Liver (tissue), 9 donors: Measurements from ENCODE around the gene ZNF606. TPM values are rescaled to one million over a fixed set of nuclear protein-coding genes. Genes with fewer than 3 reads are reported as not detected.

Source experiments
- DNase-seq: peaks from one replicate; pipeline ENCODE4 v3.0.0-alpha.2; 2017; ENCODE audit warnings: low spot score
- H3K27ac ChIP-seq, 2 donors: one replicate each; pipeline ENCODE4 v1.7.0; 2013; ENCODE audit warnings: inconsistent platforms in 2 of 2, low read length in 2 of 2, control low read depth in 1 of 2, low read depth in 1 of 2, mild to moderate bottlenecking in 1 of 2
- H3K27me3 ChIP-seq, 4 donors: one replicate each; pipeline versions ENCODE4 v1.6.1 to v1.7.0; 2013; ENCODE audit warnings: low read length in 3 of 4, inconsistent platforms in 1 of 4, mild to moderate bottlenecking in 1 of 4, moderate library complexity in 1 of 4; ENCODE audit not compliant: control insufficient read depth in 4 of 4, insufficient read depth in 4 of 4
- H3K36me3 ChIP-seq, 4 donors: one replicate each; pipeline versions ENCODE4 v1.6.1 to v1.7.0; 2013; ENCODE audit warnings: low read length in 3 of 4, mild to moderate bottlenecking in 3 of 4, low read depth in 1 of 4, moderate library complexity in 1 of 4; ENCODE audit not compliant: control insufficient read depth in 4 of 4, insufficient read depth in 3 of 4
- H3K4me1 ChIP-seq, 4 donors: one replicate each; pipeline versions ENCODE4 v1.6.1 to v1.7.0; 2013; ENCODE audit warnings: low read length in 3 of 4, mild to moderate bottlenecking in 3 of 4, moderate library complexity in 1 of 4; ENCODE audit not compliant: control insufficient read depth in 4 of 4, insufficient read depth in 4 of 4
- H3K4me3 ChIP-seq, 3 donors: one replicate each; pipeline versions ENCODE4 v1.6.1 to v1.7.0; 2013; ENCODE audit warnings: low read length in 3 of 3, control low read depth in 1 of 3, low read depth in 1 of 3, mild to moderate bottlenecking in 1 of 3
- H3K9ac ChIP-seq, 2 donors: one replicate each; pipeline ENCODE4 v1.7.0; 2013; ENCODE audit warnings: low read length in 2 of 2, mild to moderate bottlenecking in 2 of 2, moderate library complexity in 2 of 2, control low read depth in 1 of 2, low read depth in 1 of 2
- H3K9me3 ChIP-seq, 4 donors: one replicate each; pipeline versions ENCODE4 v1.6.1 to v1.7.0; 2013; ENCODE audit warnings: low read length in 3 of 4; ENCODE audit not compliant: control insufficient read depth in 4 of 4
- CTCF ChIP-seq: fragments of 150-350 bp; IDR thresholded peaks from 2 replicates; pipeline ENCODE4 v1.5.1; 2017; ENCODE audit warnings: improper control_type of control experiment, low read depth, low read length; ENCODE audit not compliant: missing input control
- EGR1 ChIP-seq, 2 donors: IDR thresholded peaks; 2 replicates each; pipeline ENCODE4 v1.6.1; 2016 to 2018; ENCODE audit warnings: antibody characterized with exemption in 2 of 2, low read depth in 2 of 2
- FOXA1 ChIP-seq: IDR thresholded peaks from 2 replicates; pipeline ENCODE4 v1.6.1; 2016; ENCODE audit warnings: antibody characterized with exemption
- HNF4G ChIP-seq: IDR thresholded peaks from 2 replicates; pipeline ENCODE4 v1.6.1; 2016; ENCODE audit warnings: antibody characterized with exemption
- JUND ChIP-seq, 2 donors: IDR thresholded peaks; 2 replicates each; pipeline ENCODE4 v1.6.1; 2016; ENCODE audit warnings: antibody characterized with exemption in 2 of 2
- MAX ChIP-seq: IDR thresholded peaks from 2 replicates; pipeline ENCODE4 v1.6.1; 2016; ENCODE audit warnings: antibody characterized with exemption
- NR2F2 ChIP-seq: IDR thresholded peaks from 2 replicates; pipeline ENCODE4 v1.6.1; 2016; ENCODE audit warnings: antibody characterized with exemption
- RAD21 ChIP-seq, 2 donors: IDR thresholded peaks; 2 replicates each; pipeline ENCODE4 v1.6.1; 2016; ENCODE audit warnings: antibody characterized with exemption in 2 of 2, mild to moderate bottlenecking in 2 of 2
- REST ChIP-seq: IDR thresholded peaks from 2 replicates; pipeline ENCODE4 v1.6.1; 2016; ENCODE audit warnings: antibody characterized with exemption, mild to moderate bottlenecking
- RXRA ChIP-seq, 2 donors: IDR thresholded peaks; 2 replicates each; pipeline ENCODE4 v1.6.1; 2017 to 2018; ENCODE audit warnings: antibody characterized with exemption in 2 of 2, mild to moderate bottlenecking in 1 of 2
- SP1 ChIP-seq: IDR thresholded peaks from 2 replicates; pipeline ENCODE4 v1.6.1; 2018; ENCODE audit warnings: antibody characterized with exemption, mild to moderate bottlenecking
- TAF1 ChIP-seq: conservative IDR thresholded peaks from 2 replicates; pipeline ENCODE4 v1.6.1; 2016; ENCODE audit warnings: antibody characterized with exemption, mild to moderate bottlenecking
- WGBS: extraction: QIAGEN DNeasy Blood & Tissue Kit; methylation state at CpG from one replicate; pipeline ENCODE4 v1.1.7; 2013; 5-methylcytosine and 5-hydroxymethylcytosine counted together
- polyA plus RNA-seq, 2 donors: library from polyadenylated mRNA; stranded (reverse) in 1 of 2; unstranded in 1 of 2; fragments of 200-250 nt in 1 of 2; fragments of >200 nt in 1 of 2; fragmentation: Nextera tagmentation in 1 of 2; extraction: Ambion mirVana in 1 of 2; gene quantifications; one replicate each; pipeline versions ENCODE4 v1.2.1 to v1.2.3, GENCODE V29; 2013 to 2015
- total RNA-seq, 2 donors: library from RNA; depleted of rRNA; stranded (reverse); fragments of >200 nt; gene quantifications; one replicate each; pipeline ENCODE4 v1.2.3, GENCODE V29; 2014
- TF ChIP-seq, protein P1 (sequence below): IDR thresholded peaks from 2 replicates; pipeline ENCODE4 v1.6.1; 2016; ENCODE audit warnings: antibody characterized with exemption
- TF ChIP-seq, protein P2 (sequence below): IDR thresholded peaks from 2 replicates; pipeline ENCODE4 v1.6.1; 2016; ENCODE audit warnings: antibody characterized with exemption
- donor health status: healthy.
- donor health status: healthy.
- donor health status: healthy.
- donor health status: healthy.
- donor health status: healthy.

The ZNF606 gene
- total and polyA plus RNA-seq, 4 donors = 3.2 to 12.8 (median 6.6) TPM

- H3K27ac ChIP-seq = no peak overlapping the region
- no peak for DNase-seq
- H3K4me3 ChIP-seq = peak overlapping the region in 2 of 3 donors; percentile 26 to 52
- no peak overlapping the region for H3K9ac ChIP-seq
- no peaks in the 10 kb centered on the region for H3K4me1 ChIP-seq
- 6% methylated on average over 20 of the region's 20 CpGs for WGBS
- H3K36me3 ChIP-seq = no peaks in the 10 kb centered on the region
- H3K9me3 ChIP-seq = peaks cover 30 to 41% (median 40%) of the 10 kb centered on the region in 4 donors
- no peaks in the 10 kb centered on the region for H3K27me3 ChIP-seq
- TF ChIP-seq, protein P1, sequence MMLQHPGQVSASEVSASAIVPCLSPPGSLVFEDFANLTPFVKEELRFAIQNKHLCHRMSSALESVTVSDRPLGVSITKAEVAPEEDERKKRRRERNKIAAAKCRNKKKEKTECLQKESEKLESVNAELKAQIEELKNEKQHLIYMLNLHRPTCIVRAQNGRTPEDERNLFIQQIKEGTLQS = no peak
- TF ChIP-seq FOXA1 (no peak), SP1 (no peak), TAF1 (no peak), EGR1 (IDR thresholded peaks at IDR 0.05; ENCODE audit: low read depth in 2 of 2) (no peak), CTCF (no peak), RXRA (IDR thresholded peaks at IDR 0.05) (no peak), NR2F2 (no peak), JUND (IDR thresholded peaks at IDR 0.05) (no peak), MAX (no peak), HNF4G (no peak), REST (no peak)
- TF ChIP-seq, protein P2, sequence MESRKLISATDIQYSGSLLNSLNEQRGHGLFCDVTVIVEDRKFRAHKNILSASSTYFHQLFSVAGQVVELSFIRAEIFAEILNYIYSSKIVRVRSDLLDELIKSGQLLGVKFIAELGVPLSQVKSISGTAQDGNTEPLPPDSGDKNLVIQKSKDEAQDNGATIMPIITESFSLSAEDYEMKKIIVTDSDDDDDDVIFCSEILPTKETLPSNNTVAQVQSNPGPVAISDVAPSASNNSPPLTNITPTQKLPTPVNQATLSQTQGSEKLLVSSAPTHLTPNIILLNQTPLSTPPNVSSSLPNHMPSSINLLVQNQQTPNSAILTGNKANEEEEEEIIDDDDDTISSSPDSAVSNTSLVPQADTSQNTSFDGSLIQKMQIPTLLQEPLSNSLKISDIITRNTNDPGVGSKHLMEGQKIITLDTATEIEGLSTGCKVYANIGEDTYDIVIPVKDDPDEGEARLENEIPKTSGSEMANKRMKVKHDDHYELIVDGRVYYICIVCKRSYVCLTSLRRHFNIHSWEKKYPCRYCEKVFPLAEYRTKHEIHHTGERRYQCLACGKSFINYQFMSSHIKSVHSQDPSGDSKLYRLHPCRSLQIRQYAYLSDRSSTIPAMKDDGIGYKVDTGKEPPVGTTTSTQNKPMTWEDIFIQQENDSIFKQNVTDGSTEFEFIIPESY = no peak
Observed at GRCh38 chr19:58034477-58034793, 31.8 kb upstream of the ZNF606 start.

DNA sequence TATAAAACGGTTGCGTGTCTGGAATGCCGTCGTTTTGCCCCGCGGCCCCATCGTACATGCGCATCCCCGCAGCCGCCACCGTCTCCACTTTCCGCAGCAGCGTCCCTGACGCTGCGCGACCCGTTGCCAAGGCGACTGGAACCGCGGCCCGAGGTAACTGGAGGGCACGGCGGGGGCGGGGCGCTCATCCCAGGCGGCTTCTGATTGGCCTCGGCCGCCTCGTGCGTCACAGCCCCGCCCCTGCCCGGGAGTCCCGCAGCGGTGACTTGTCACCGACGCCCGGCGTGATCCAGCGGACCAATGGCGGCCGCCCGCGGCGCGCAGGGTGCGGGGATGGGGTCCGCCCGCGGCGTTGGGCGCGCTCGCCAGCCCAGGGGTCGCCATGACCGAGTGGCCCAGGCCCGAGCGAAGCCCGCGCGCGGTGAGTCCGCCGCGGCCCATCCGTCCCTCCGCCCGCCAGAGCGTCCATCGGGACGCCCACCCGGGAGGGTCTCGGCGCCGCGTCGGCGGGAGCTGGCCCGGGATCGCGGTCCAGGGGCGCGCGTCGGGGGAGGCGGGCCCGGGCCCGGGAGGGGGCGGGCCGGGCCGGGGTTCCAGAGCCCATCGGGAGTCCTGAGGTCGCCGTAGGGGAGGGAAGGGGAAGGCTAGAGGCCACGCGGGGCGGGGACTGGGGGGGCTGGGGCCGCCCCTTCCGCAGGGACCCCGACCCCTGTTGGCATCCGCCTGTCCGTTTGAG, 31.3 kb upstream of the ZNF606 start, which contains the start of gene ZSCAN1:
Gene ZSCAN1 (plus strand): TSS at position 285 of the 736 bp plus-strand sequence. CDS start 3,812 bp downstream, outside the sequence.
- TF ChIP-seq REST = no peak
- peak in 1 of 2 donors; percentile 6 for TF ChIP-seq RAD21 (IDR thresholded peaks at IDR 0.05)
- H3K9me3 ChIP-seq = peaks cover 25 to 43% (median 41%) of the 10 kb centered on the region in 4 donors
- peak within 1 kb of the TSS in 2 of 3 donors; percentile 26 to 52 for H3K4me3 ChIP-seq
- WGBS = 10% methylated on average over 101 of the region's 101 CpGs
- no peaks in the 10 kb centered on the region for H3K36me3 ChIP-seq
- H3K4me1 ChIP-seq = no peaks in the 10 kb centered on the region
- DNase-seq = peak; percentile 87
- no peak within 1 kb of the TSS for H3K9ac ChIP-seq
- no peak within 1 kb of the TSS for H3K27ac ChIP-seq
- peaks cover 0 to 2% (median 0%) of the 10 kb centered on the region in 4 donors for H3K27me3 ChIP-seq
